Measurements from ENCODE around the gene KCNJ18.
"Not testable (repeated sequence)": the region's sequence is repeated elsewhere in the genome, so short reads cannot be mapped to it uniquely, and the experiment has no call there.

- not testable (repeated sequence) for TF ChIP-seq MXI1 (conservative IDR thresholded peaks at IDR 0.05; ENCODE audit: poor library complexity, severe bottlenecking); EZH2 (IDR thresholded peaks at IDR 0.05; ENCODE audit: borderline replicate concordance, insufficient read depth, low read length, poor library complexity, severe bottlenecking); POLR2AphosphoS5 (IDR thresholded peaks at IDR 0.05); CTCF (IDR thresholded peaks at IDR 0.05; ENCODE audit: poor library complexity, severe bottlenecking); EP300 (conservative IDR thresholded peaks at IDR 0.05; ENCODE audit: poor library complexity, severe bottlenecking); RAD21 (conservative IDR thresholded peaks at IDR 0.05)
- TF ChIP-seq, protein P1, sequence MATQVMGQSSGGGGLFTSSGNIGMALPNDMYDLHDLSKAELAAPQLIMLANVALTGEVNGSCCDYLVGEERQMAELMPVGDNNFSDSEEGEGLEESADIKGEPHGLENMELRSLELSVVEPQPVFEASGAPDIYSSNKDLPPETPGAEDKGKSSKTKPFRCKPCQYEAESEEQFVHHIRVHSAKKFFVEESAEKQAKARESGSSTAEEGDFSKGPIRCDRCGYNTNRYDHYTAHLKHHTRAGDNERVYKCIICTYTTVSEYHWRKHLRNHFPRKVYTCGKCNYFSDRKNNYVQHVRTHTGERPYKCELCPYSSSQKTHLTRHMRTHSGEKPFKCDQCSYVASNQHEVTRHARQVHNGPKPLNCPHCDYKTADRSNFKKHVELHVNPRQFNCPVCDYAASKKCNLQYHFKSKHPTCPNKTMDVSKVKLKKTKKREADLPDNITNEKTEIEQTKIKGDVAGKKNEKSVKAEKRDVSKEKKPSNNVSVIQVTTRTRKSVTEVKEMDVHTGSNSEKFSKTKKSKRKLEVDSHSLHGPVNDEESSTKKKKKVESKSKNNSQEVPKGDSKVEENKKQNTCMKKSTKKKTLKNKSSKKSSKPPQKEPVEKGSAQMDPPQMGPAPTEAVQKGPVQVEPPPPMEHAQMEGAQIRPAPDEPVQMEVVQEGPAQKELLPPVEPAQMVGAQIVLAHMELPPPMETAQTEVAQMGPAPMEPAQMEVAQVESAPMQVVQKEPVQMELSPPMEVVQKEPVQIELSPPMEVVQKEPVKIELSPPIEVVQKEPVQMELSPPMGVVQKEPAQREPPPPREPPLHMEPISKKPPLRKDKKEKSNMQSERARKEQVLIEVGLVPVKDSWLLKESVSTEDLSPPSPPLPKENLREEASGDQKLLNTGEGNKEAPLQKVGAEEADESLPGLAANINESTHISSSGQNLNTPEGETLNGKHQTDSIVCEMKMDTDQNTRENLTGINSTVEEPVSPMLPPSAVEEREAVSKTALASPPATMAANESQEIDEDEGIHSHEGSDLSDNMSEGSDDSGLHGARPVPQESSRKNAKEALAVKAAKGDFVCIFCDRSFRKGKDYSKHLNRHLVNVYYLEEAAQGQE (IDR thresholded peaks at IDR 0.05; ENCODE audit: borderline replicate concordance) = not testable (repeated sequence)
Measured at GRCh38 chr17:21692704-21693065, 362 bp downstream of the KCNJ18 start.
